Natural killer cell (primary cell): Measurements from ENCODE around the gene STOML1. TPM values are rescaled to one million over a fixed set of nuclear protein-coding genes. Genes with fewer than 3 reads are reported as not detected.

Experiments used
- ATAC-seq, 3 donors: fragments of 150-1000 bp in 2 of 3; fragments of 200-7000 bp in 1 of 3; cut with Tn5 transposase; 1 replicate in 1 of 3; 2 replicates in 2 of 3; pipeline ENCODE4 v1.10.0; 2021; ENCODE audit warnings: mild to moderate bottlenecking in 2 of 3, moderate library complexity in 2 of 3
- DNase-seq, 2 donors: peaks; one replicate each; pipeline versions ENCODE4 v3.0.0 to v3.0.0-alpha.2; 2013 to 2021; ENCODE audit warnings: mixed read lengths in 1 of 2
- H3K27ac ChIP-seq: one replicate; pipeline ENCODE4 v1.5.1; 2013; ENCODE audit warnings: mild to moderate bottlenecking, low read length
- H3K27me3 ChIP-seq: one replicate; pipeline ENCODE4 v1.6.1; 2013; ENCODE audit warnings: low read length; ENCODE audit not compliant: control insufficient read depth, insufficient read depth
- H3K36me3 ChIP-seq: one replicate; pipeline ENCODE4 v1.6.1; 2013; ENCODE audit warnings: low read length; ENCODE audit not compliant: control insufficient read depth, insufficient read depth
- H3K4me1 ChIP-seq: one replicate; pipeline ENCODE4 v1.6.1; 2013; ENCODE audit warnings: low read length; ENCODE audit not compliant: control insufficient read depth, insufficient read depth
- H3K4me3 ChIP-seq: one replicate; pipeline ENCODE4 v1.5.1; 2013; ENCODE audit warnings: low read length
- H3K9me3 ChIP-seq: one replicate; pipeline ENCODE4 v1.6.1; 2013; ENCODE audit warnings: low read length; ENCODE audit not compliant: control insufficient read depth, insufficient read depth
- H3K27ac Mint-ChIP-seq, 2 donors: one replicate each; pipeline ENCODE4 v1.8.0; 2022; ENCODE audit warnings: mild to moderate bottlenecking in 2 of 2, mixed read lengths in 2 of 2, moderate library complexity in 1 of 2
- H3K27me3 Mint-ChIP-seq, 2 donors: one replicate each; pipeline ENCODE4 v1.8.0; 2022; ENCODE audit warnings: low read depth in 2 of 2, mixed read lengths in 2 of 2
- H3K36me3 Mint-ChIP-seq: one replicate; pipeline ENCODE4 v1.8.0; 2022; ENCODE audit warnings: mixed read lengths
- H3K4me1 Mint-ChIP-seq, 2 donors: one replicate each; pipeline ENCODE4 v1.8.0; 2022; ENCODE audit warnings: mixed read lengths in 2 of 2
- H3K4me3 Mint-ChIP-seq: one replicate; pipeline ENCODE4 v1.8.0; 2022; ENCODE audit warnings: mild to moderate bottlenecking, moderate library complexity, mixed read lengths
- H3K9me3 Mint-ChIP-seq, 2 donors: one replicate each; pipeline ENCODE4 v1.8.0; 2022; ENCODE audit warnings: mixed read lengths in 2 of 2
- CTCF ChIP-seq: fragments of 200-600 bp; IDR thresholded peaks from one replicate; pipeline ENCODE4 v1.8.0; 2022; ENCODE audit warnings: antibody characterized with exemption
- WGBS: methylation state at CpG from one replicate; pipeline ENCODE4 v1.1.7; 2013; ENCODE audit warnings: missing lambda C conversion rate; ENCODE audit not compliant: insufficient coverage; 5-methylcytosine and 5-hydroxymethylcytosine counted together
- intact Hi-C: fragments of 100-400 bp; cut with micrococcal nuclease; formaldehyde crosslinking; loops from one replicate; pipeline ENCODE4 v1.14.2; 2022
- total RNA-seq, 4 donors: library from RNA; stranded (reverse); fragments of 120-200 nt in 1 of 4; gene quantifications; one replicate each; pipeline versions ENCODE4 v1.2.3 to v1.2.4, GENCODE V29; 2013 to 2022

STOML1 gene
- total RNA-seq, 3 donors from 2014 or later (not counting 1 experiment from before 2014, with no cell fraction given): 5.6 to 8.2 (median 7.0) TPM

GRCh38 chr15:73948982-73949381 is 43.1 kb downstream of the STOML1 start:
- H3K9me3 Mint-ChIP-seq: no peaks in the 10 kb centered on the region
- DNase-seq (no peak), ATAC-seq (no peak)
- no peaks in the 10 kb centered on the region for H3K36me3 Mint-ChIP-seq
- peaks cover 14% of the 10 kb centered on the region for H3K4me1 ChIP-seq
- H3K4me3 ChIP-seq: no peak overlapping the region
- no peaks in the 10 kb centered on the region for H3K36me3 ChIP-seq
- intact Hi-C loops: no loop called here
- no peak for TF ChIP-seq CTCF
- H3K27me3 Mint-ChIP-seq: peaks cover 0 to 2% of the 10 kb centered on the region in 2 donors
- no peaks in the 10 kb centered on the region for H3K27me3 ChIP-seq
- H3K9me3 ChIP-seq: no peaks in the 10 kb centered on the region
- WGBS: 89% methylated on average over 4 of the region's 4 CpGs
- peaks cover 9% of the 10 kb centered on the region in 2 donors for H3K4me1 Mint-ChIP-seq
- H3K4me3 Mint-ChIP-seq: no peak overlapping the region
- no peak overlapping the region for H3K27ac Mint-ChIP-seq
- no peak overlapping the region for H3K27ac ChIP-seq

- H3K36me3 ChIP-seq: no peaks in the 10 kb centered on the region
- H3K9me3 ChIP-seq: no peaks in the 10 kb centered on the region
- Mint-ChIP-seq H3K27ac (no peak overlapping the region), H3K9me3 (no peaks in the 10 kb centered on the region), H3K4me1 (peaks cover 9% of the 10 kb centered on the region in 2 donors), H3K27me3 (peaks cover 0 to 2% of the 10 kb centered on the region in 2 donors), H3K36me3 (no peaks in the 10 kb centered on the region), H3K4me3 (no peak overlapping the region)
- DNase-seq (no peak), ATAC-seq (no peak)
- H3K27me3 ChIP-seq: no peaks in the 10 kb centered on the region
- H3K27ac ChIP-seq: no peak overlapping the region
- intact Hi-C loops: no loop called here
- no peak for TF ChIP-seq CTCF
- WGBS: 94% methylated on average over 4 of the region's 4 CpGs
- no peak overlapping the region for H3K4me3 ChIP-seq
- H3K4me1 ChIP-seq: peaks cover 14% of the 10 kb centered on the region
Measured at GRCh38 chr15:73948396-73948795, 43.7 kb downstream of the STOML1 start.

GRCh38 chr15:73947651-73948050 is 44.4 kb downstream of the STOML1 start:
- no peaks in the 10 kb centered on the region for H3K27me3 ChIP-seq
- ATAC-seq (no peak), DNase-seq (no peak)
- intact Hi-C loops: no loop called here
- Mint-ChIP-seq H3K4me1 (peaks cover 9% of the 10 kb centered on the region in 2 donors), H3K9me3 (no peaks in the 10 kb centered on the region), H3K27me3 (peaks cover 0 to 2% of the 10 kb centered on the region in 2 donors), H3K4me3 (no peak overlapping the region), H3K27ac (no peak overlapping the region), H3K36me3 (no peaks in the 10 kb centered on the region)
- no peaks in the 10 kb centered on the region for H3K36me3 ChIP-seq
- no peak for TF ChIP-seq CTCF
- peaks cover 14% of the 10 kb centered on the region for H3K4me1 ChIP-seq
- no peak overlapping the region for H3K27ac ChIP-seq
- H3K9me3 ChIP-seq: no peaks in the 10 kb centered on the region
- no peak overlapping the region for H3K4me3 ChIP-seq
- WGBS: 92% methylated on average over 9 of the region's 9 CpGs

- peaks cover 11 to 17% of the 10 kb centered on the region in 2 donors for H3K4me1 Mint-ChIP-seq
- H3K27ac ChIP-seq: no peak overlapping the region
- 93% methylated on average over 9 of the region's 9 CpGs for WGBS
- H3K27me3 Mint-ChIP-seq: peaks cover 0 to 2% of the 10 kb centered on the region in 2 donors
- no peak overlapping the region for H3K27ac Mint-ChIP-seq
- peaks cover 18% of the 10 kb centered on the region for H3K4me1 ChIP-seq
- H3K9me3 Mint-ChIP-seq: no peaks in the 10 kb centered on the region
- H3K27me3 ChIP-seq: no peaks in the 10 kb centered on the region
- no peaks in the 10 kb centered on the region for H3K36me3 ChIP-seq
- H3K36me3 Mint-ChIP-seq: no peaks in the 10 kb centered on the region
- intact Hi-C loops: no loop called here
- DNase-seq (no peak), ATAC-seq (no peak)
- H3K9me3 ChIP-seq: no peaks in the 10 kb centered on the region
- H3K4me3 Mint-ChIP-seq: no peak overlapping the region
- H3K4me3 ChIP-seq: no peak overlapping the region
- TF ChIP-seq CTCF: no peak
Measured at GRCh38 chr15:73946795-73947370, 45.2 kb downstream of the STOML1 start.
